ENCODE measurements around the gene BLCAP. TPM values are rescaled to one million over a fixed set of nuclear protein-coding genes. Genes with fewer than 3 reads are reported as not detected.

BLCAP gene
- total RNA-seq, 1 donor from 2014 or later = 39.2 TPM

- no peak for DNase-seq (ENCODE audit: low spot score)
These were observed 2.4 kb upstream of the BLCAP start for GRCh38 chr20:37529968-37530600.

- no peak for DNase-seq (ENCODE audit: low spot score)
These were observed 1.7 kb upstream of the BLCAP start for GRCh38 chr20:37529214-37529967.

- no peak for DNase-seq (ENCODE audit: low spot score)
These were observed 954 bp upstream of the BLCAP start for GRCh38 chr20:37528446-37529213.

GRCh38 chr20:37526839-37527637, 638 bp downstream of the BLCAP start:
- DNase-seq (ENCODE audit: low spot score) = peak; percentile 60

GRCh38 chr20:37526238-37526838, 1.3 kb downstream of the BLCAP start:
- DNase-seq (ENCODE audit: low spot score) = peak; percentile 91

GRCh38 chr20:37525810-37526209, 1.9 kb downstream of the BLCAP start:
- no peak for DNase-seq (ENCODE audit: low spot score)

- DNase-seq (ENCODE audit: low spot score) = peak; percentile 56
These were observed 2.6 kb downstream of the BLCAP start for GRCh38 chr20:37524859-37525708.

GRCh38 chr20:37523911-37524700, 3.6 kb downstream of the BLCAP start:
- DNase-seq (ENCODE audit: low spot score) = no peak

- DNase-seq (ENCODE audit: low spot score) = no peak
These were observed 4.7 kb downstream of the BLCAP start for GRCh38 chr20:37523012-37523391.

- peak; percentile 51 for DNase-seq (ENCODE audit: low spot score)
These were observed 5.2 kb downstream of the BLCAP start for GRCh38 chr20:37522260-37523011.

GRCh38 chr20:37521061-37521771, 6.5 kb downstream of the BLCAP start, which contains the start of gene NNAT:
NNAT (plus strand) TSS chr20:37521250; CDS start chr20:37521332, 82 bp downstream.
- DNase-seq (ENCODE audit: low spot score) = no peak

GRCh38 chr20:37520419-37520955, 7.2 kb downstream of the BLCAP start:
- DNase-seq (ENCODE audit: low spot score) = no peak

- no peak for DNase-seq (ENCODE audit: low spot score)
These were observed 7.9 kb downstream of the BLCAP start for GRCh38 chr20:37519508-37520418.

GRCh38 chr20:37518606-37519507, 8.8 kb downstream of the BLCAP start:
- DNase-seq (ENCODE audit: low spot score) = no peak

GRCh38 chr20:37518059-37518458, 9.6 kb downstream of the BLCAP start:
- no peak for DNase-seq (ENCODE audit: low spot score)

Measured in umbilical cord (tissue), 2 donors.